Measurements from ENCODE around the gene MYO3B.

GRCh38 chr2:170266358-170266757 is 88.4 kb downstream of the MYO3B start:
- no peak for TF ChIP-seq SP1 (CRISPR knock-in tag; conservative IDR thresholded peaks at IDR 0.05)
- no peak for TF ChIP-seq CTCF (IDR thresholded peaks at IDR 0.05)
- TF ChIP-seq SOX15 (CRISPR knock-in tag; IDR thresholded peaks at IDR 0.05), result no peak
- no peak for TF ChIP-seq NR2C2 (CRISPR knock-in tag; IDR thresholded peaks at IDR 0.05)
- TF ChIP-seq TEAD4 (CRISPR knock-in tag; IDR thresholded peaks at IDR 0.05), result no peak
- TF ChIP-seq NFE2L1 (CRISPR knock-in tag; IDR thresholded peaks at IDR 0.05), result no peak
- TF ChIP-seq TP53 (CRISPR knock-in tag; IDR thresholded peaks at IDR 0.05), result no peak

All from WTC11 (cell line).